CD4-positive, alpha-beta T cell (primary cell): ENCODE data around the gene CCDC187. TPM values are rescaled to one million over a fixed set of nuclear protein-coding genes. Genes with fewer than 3 reads are reported as not detected.

Experiments
- ATAC-seq: fragments of 200-7000 bp; cut with Tn5 transposase; one replicate; pipeline ENCODE4 v1.10.0; 2022; ENCODE audit warnings: mild to moderate bottlenecking; ENCODE audit not compliant: poor library complexity
- CTCF ChIA-PET: fragments of 350-600 bp; sonication (Branson Sonifier 250); formaldehyde crosslinking; loops from one replicate; lab custom pipeline; 2021; ENCODE audit warnings: antibody characterized with exemption, inconsistent platforms; lab: Charles Lee
- POLR2A ChIA-PET: fragments of 350-600 bp; sonication (Branson Sonifier 250); formaldehyde crosslinking; loops from one replicate; lab custom pipeline; 2021; ENCODE audit warnings: antibody characterized with exemption, inconsistent platforms; lab: Charles Lee
- DNase-seq, 14 experiments: peaks; one replicate each; pipeline ENCODE4 v3.0.0-alpha.2; 2013 to 2020; ENCODE audit warnings: mixed read lengths in 2 of 14
- H3K27ac ChIP-seq, 2 donors: one replicate each; pipeline versions ENCODE4 v1.5.1 to v1.7.0; 2013; ENCODE audit warnings: low read length in 2 of 2, low read depth in 1 of 2, mild to moderate bottlenecking in 1 of 2
- H3K27me3 ChIP-seq, 2 experiments: 1 replicate in 1 of 2; 2 replicates in 1 of 2; pipeline versions ENCODE4 v1.6.1 to v1.7.0; 2013; ENCODE audit warnings: low read length in 2 of 2, control low read depth in 1 of 2, mild to moderate bottlenecking in 1 of 2, moderate library complexity in 1 of 2; ENCODE audit not compliant: insufficient read depth in 2 of 2, control insufficient read depth in 1 of 2
- H3K36me3 ChIP-seq: one replicate; pipeline ENCODE4 v1.6.1; 2013; ENCODE audit warnings: low read length, control low read depth; ENCODE audit not compliant: insufficient read depth
- H3K4me1 ChIP-seq: one replicate; pipeline ENCODE4 v1.6.1; 2013; ENCODE audit warnings: low read length, control low read depth; ENCODE audit not compliant: insufficient read depth
- H3K4me3 ChIP-seq: one replicate; pipeline ENCODE4 v1.5.1; 2013; ENCODE audit warnings: mild to moderate bottlenecking, low read length, moderate library complexity
- H3K9me3 ChIP-seq, 2 experiments: 1 replicate in 1 of 2; 2 replicates in 1 of 2; pipeline versions ENCODE4 v1.6.1 to v1.7.0; 2013; ENCODE audit warnings: low read length in 2 of 2, mild to moderate bottlenecking in 2 of 2, control low read depth in 1 of 2, moderate library complexity in 1 of 2; ENCODE audit not compliant: control insufficient read depth in 1 of 2, insufficient read depth in 1 of 2
- H3K27ac Mint-ChIP-seq: one replicate; pipeline ENCODE4 v1.8.0; 2020; ENCODE audit warnings: mixed read lengths
- H3K27me3 Mint-ChIP-seq: one replicate; pipeline ENCODE4 v1.8.0; 2021; ENCODE audit warnings: mixed read lengths
- H3K36me3 Mint-ChIP-seq: one replicate; pipeline ENCODE4 v1.8.0; 2021; ENCODE audit warnings: low read depth, mixed read lengths
- H3K4me1 Mint-ChIP-seq: one replicate; pipeline ENCODE4 v1.8.0; 2021; ENCODE audit warnings: low read depth, mixed read lengths
- H3K4me3 Mint-ChIP-seq: one replicate; pipeline ENCODE4 v1.8.0; 2020; ENCODE audit warnings: mild to moderate bottlenecking, mixed read lengths
- H3K9me3 Mint-ChIP-seq: one replicate; pipeline ENCODE4 v1.8.0; 2020; ENCODE audit warnings: mixed read lengths
- CTCF ChIP-seq: fragments of 200-600 bp; IDR thresholded peaks from one replicate; pipeline ENCODE4 v1.8.0; 2022; ENCODE audit warnings: antibody characterized with exemption, mild to moderate bottlenecking
- intact Hi-C, 2 experiments: fragments of 100-400 bp; cut with DNase I in 1 of 2; cut with micrococcal nuclease in 1 of 2; formaldehyde crosslinking; loops; one replicate each; pipeline versions ENCODE4 v1.15.1 to v1.9.0; 2023 to 2025; cut with DNase I, micrococcal nuclease
- total RNA-seq, 174 experiments: library from RNA in 2 of 174; stranded (reverse) in 2 of 174; gene quantifications; one replicate each; pipeline ENCODE4 v1.2.3 and lab custom pipeline; 2021 to 2026

The CCDC187 gene
- total RNA-seq, 2 experiments from 2014 or later, result not detected

GRCh38 chr9:136291306-136292025 is 12.4 kb downstream of the CCDC187 start:
- no peaks in the 10 kb centered on the region for H3K9me3 Mint-ChIP-seq
- ATAC-seq, result no peak
- DNase-seq, result no peak

GRCh38 chr9:136290508-136291000 is 13.3 kb downstream of the CCDC187 start:
- POLR2A ChIA-PET, result no interaction called here
- ATAC-seq, result no peak
- H3K36me3 Mint-ChIP-seq, result no peaks in the 10 kb centered on the region
- H3K27ac Mint-ChIP-seq, result no peak overlapping the region
- no peaks in the 10 kb centered on the region for H3K9me3 Mint-ChIP-seq
- H3K27me3 Mint-ChIP-seq, result no peaks in the 10 kb centered on the region
- no peaks in the 10 kb centered on the region for H3K27me3 ChIP-seq
- no peak overlapping the region for H3K4me3 Mint-ChIP-seq
- no peak overlapping the region for H3K27ac ChIP-seq
- intact Hi-C loops, result no loop called here
- H3K4me3 ChIP-seq, result no peak overlapping the region
- H3K9me3 ChIP-seq, result peaks cover 0 to 16% of the 10 kb centered on the region in 2 experiments
- CTCF ChIA-PET, result no interaction called here
- no peak for DNase-seq
- no peaks in the 10 kb centered on the region for H3K36me3 ChIP-seq
- no peaks in the 10 kb centered on the region for H3K4me1 ChIP-seq
- no peak for TF ChIP-seq CTCF
- no peaks in the 10 kb centered on the region for H3K4me1 Mint-ChIP-seq

More at GRCh38 chr9:136291306-136292025, 12.4 kb downstream of the CCDC187 start:
- Mint-ChIP-seq H3K4me1 (no peaks in the 10 kb centered on the region), H3K27me3 (no peaks in the 10 kb centered on the region), H3K27ac (no peak overlapping the region), H3K4me3 (no peak overlapping the region), H3K36me3 (no peaks in the 10 kb centered on the region)
- Histone ChIP-seq H3K9me3 (peaks cover 0 to 16% of the 10 kb centered on the region in 2 experiments), H3K27me3 (no peaks in the 10 kb centered on the region), H3K27ac (no peak overlapping the region), H3K4me1 (no peaks in the 10 kb centered on the region), H3K4me3 (no peak overlapping the region), H3K36me3 (no peaks in the 10 kb centered on the region)
- ChIA-PET CTCF (no interaction called here), POLR2A (no interaction called here)
- intact Hi-C loops, result no loop called here
- no peak for TF ChIP-seq CTCF

- no peak for TF ChIP-seq CTCF
- Histone ChIP-seq H3K36me3 (no peaks in the 10 kb centered on the region), H3K4me3 (no peak overlapping the region), H3K27me3 (no peaks in the 10 kb centered on the region), H3K27ac (no peak overlapping the region), H3K4me1 (no peaks in the 10 kb centered on the region), H3K9me3 (peaks cover 0 to 16% of the 10 kb centered on the region in 2 experiments)
- Mint-ChIP-seq H3K27me3 (no peaks in the 10 kb centered on the region), H3K36me3 (no peaks in the 10 kb centered on the region), H3K27ac (no peak overlapping the region), H3K9me3 (no peaks in the 10 kb centered on the region), H3K4me3 (no peak overlapping the region), H3K4me1 (no peaks in the 10 kb centered on the region)
- no peak for ATAC-seq
- POLR2A ChIA-PET, result no interaction called here
- no peak for DNase-seq
- intact Hi-C loops, result loop anchor here in 1 of 2 experiments (10.0 kb wide), 1 partner anchor 685 kb away; no protein-coding TSS in a partner anchor
- CTCF ChIA-PET, result no interaction called here
Observed at GRCh38 chr9:136289651-136290507, 14.0 kb downstream of the CCDC187 start.
